Uterus (tissue), 2 donors: Measurements from ENCODE around the gene LCA5.

ENCODE experiments used
- POLR2A ChIP-seq, 2 donors: fragments of 450-650 bp; IDR thresholded peaks; one replicate each; pipeline ENCODE4 v1.6.1; 2016; ENCODE audit warnings: antibody characterized with exemption in 2 of 2, mild to moderate bottlenecking in 1 of 2, moderate library complexity in 1 of 2
- TF ChIP-seq, protein P1 (sequence below), 4 experiments: fragments of 200-600 bp in 2 of 4; fragments of 450-650 bp in 2 of 4; sonication (generic) in 2 of 4; IDR thresholded peaks; one replicate each; pipeline ENCODE4 v1.5.1; 2016 to 2019; ENCODE audit warnings: antibody characterized with exemption in 4 of 4, mild to moderate bottlenecking in 2 of 4, moderate library complexity in 1 of 4

DNA sequence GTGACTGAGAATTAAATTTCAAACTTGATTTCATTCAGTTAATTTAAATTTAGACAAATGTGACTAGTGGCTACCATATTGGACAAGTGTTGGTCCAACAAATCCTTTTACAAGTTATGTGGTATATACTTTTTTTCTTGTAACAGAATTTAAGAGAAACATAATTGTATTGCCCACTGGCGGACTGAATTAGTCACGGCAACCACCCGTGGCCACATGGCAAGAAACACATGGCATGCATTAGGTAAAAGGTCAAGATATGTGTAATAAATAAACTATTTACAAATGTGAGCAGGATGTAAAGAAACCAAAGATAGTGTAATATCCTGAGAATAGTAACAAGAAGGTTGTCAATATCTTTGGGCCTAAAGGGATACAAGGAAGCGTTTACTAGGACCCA is 91.2 kb downstream of the LCA5 start:
- TF ChIP-seq, protein P1, sequence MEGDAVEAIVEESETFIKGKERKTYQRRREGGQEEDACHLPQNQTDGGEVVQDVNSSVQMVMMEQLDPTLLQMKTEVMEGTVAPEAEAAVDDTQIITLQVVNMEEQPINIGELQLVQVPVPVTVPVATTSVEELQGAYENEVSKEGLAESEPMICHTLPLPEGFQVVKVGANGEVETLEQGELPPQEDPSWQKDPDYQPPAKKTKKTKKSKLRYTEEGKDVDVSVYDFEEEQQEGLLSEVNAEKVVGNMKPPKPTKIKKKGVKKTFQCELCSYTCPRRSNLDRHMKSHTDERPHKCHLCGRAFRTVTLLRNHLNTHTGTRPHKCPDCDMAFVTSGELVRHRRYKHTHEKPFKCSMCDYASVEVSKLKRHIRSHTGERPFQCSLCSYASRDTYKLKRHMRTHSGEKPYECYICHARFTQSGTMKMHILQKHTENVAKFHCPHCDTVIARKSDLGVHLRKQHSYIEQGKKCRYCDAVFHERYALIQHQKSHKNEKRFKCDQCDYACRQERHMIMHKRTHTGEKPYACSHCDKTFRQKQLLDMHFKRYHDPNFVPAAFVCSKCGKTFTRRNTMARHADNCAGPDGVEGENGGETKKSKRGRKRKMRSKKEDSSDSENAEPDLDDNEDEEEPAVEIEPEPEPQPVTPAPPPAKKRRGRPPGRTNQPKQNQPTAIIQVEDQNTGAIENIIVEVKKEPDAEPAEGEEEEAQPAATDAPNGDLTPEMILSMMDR (IDR thresholded peaks at IDR 0.05): no peak
- TF ChIP-seq POLR2A (IDR thresholded peaks at IDR 0.05): no peak
